Measurements from ENCODE around the gene PFN1.

- TF ChIP-seq EZH2 (IDR thresholded peaks at IDR 0.05; ENCODE audit: insufficient read depth, poor library complexity, severe bottlenecking) (no peak), EZH2phosphoT487 (IDR thresholded peaks at IDR 0.05; ENCODE audit: insufficient read depth, low read depth) (no peak)
These were observed 19.4 kb downstream of the PFN1 start for GRCh38 chr17:4928881-4929280.
